Measurements from ENCODE around the gene YIPF3.

GRCh38 chr6:43465948-43466347 is 50.8 kb downstream of the YIPF3 start:
- TF ChIP-seq EZH2phosphoT487 (IDR thresholded peaks at IDR 0.05; ENCODE audit: insufficient read depth, low read depth) (no peak), EZH2 (IDR thresholded peaks at IDR 0.05; ENCODE audit: insufficient read depth, poor library complexity, severe bottlenecking) (no peak)
